Ectodermal cell (in vitro differentiated cells): ENCODE results near the gene IL10RA.

Source experiments
- H3K27ac ChIP-seq: 2 replicates; pipeline ENCODE4 v1.7.0; 2013; ENCODE audit warnings: mild to moderate bottlenecking, low read depth, low read length; ENCODE audit not compliant: insufficient read depth, poor library complexity, severe bottlenecking
- H3K27me3 ChIP-seq: 2 replicates; pipeline ENCODE4 v1.7.0; 2013; ENCODE audit warnings: mild to moderate bottlenecking, low read length; ENCODE audit not compliant: insufficient read depth, control insufficient read depth, poor library complexity, severe bottlenecking
- H3K36me3 ChIP-seq: one replicate; pipeline ENCODE4 v1.7.0; 2013; ENCODE audit warnings: low read length; ENCODE audit not compliant: control insufficient read depth, insufficient read depth
- H3K4me1 ChIP-seq: one replicate; pipeline ENCODE4 v1.7.0; 2013; ENCODE audit warnings: low read length; ENCODE audit not compliant: control insufficient read depth, insufficient read depth
- H3K4me3 ChIP-seq: 2 replicates; pipeline ENCODE4 v1.7.0; 2013; ENCODE audit warnings: low read depth, low read length, control low read depth; ENCODE audit not compliant: insufficient read depth
- H3K9me3 ChIP-seq: 2 replicates; pipeline ENCODE4 v1.7.0; 2013; ENCODE audit warnings: mild to moderate bottlenecking, low read length, moderate library complexity; ENCODE audit not compliant: control insufficient read depth
- WGBS, 2 experiments: methylation state at CpG; one replicate each; pipeline ENCODE4 v1.1.7; 2013; ENCODE audit warnings: missing lambda C conversion rate in 2 of 2; 5-methylcytosine and 5-hydroxymethylcytosine counted together

IL10RA gene

DNA sequence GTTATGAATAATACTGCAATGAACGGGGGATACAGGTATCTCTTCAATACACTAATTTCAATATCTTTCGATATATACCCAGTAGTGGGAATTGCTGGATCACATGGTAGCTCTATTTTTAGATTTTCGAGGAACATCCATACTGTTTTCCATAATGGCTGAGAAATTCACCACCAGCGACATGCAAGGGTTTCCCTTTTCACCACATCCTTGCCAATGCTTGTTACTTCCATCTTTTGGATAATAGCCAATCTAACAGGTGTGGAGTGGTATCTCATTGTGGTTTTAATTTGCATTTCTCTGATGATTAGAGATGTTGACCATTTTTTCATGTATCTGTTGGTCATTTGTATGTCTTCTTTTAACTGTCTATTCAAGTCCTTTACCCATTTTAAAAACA is 5.9 kb downstream of the IL10RA start:
- H3K27me3 ChIP-seq: peaks cover 19% of the 10 kb centered on the region
- H3K27ac ChIP-seq: no peak overlapping the region
- H3K9me3 ChIP-seq: no peaks in the 10 kb centered on the region
- H3K4me1 ChIP-seq: peaks cover 7% of the 10 kb centered on the region
- H3K4me3 ChIP-seq: no peak overlapping the region
- 90 to 95% methylated on average over 4 of the region's 4 CpGs for WGBS, 2 experiments
- H3K36me3 ChIP-seq: no peaks in the 10 kb centered on the region

DNA sequence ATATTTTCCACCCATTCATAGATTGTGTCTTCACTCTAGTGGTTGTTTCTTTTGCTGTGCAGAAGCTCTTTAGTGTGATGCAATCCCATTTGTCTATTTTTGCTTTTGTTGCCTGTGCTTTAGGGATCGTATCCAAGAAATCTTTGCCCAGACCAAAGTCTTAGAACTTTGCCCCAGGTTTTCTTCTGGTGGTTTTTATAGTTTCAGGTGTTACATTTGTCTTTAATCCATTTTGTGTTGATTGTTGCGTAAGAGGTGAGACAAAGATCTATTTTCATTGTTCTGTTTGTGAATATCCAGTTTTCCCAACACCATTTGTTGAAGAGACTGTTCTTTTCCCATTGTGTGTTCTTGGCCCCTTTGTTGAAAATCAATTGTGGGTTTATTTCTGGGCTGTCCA is 6.4 kb downstream of the IL10RA start:
- Histone ChIP-seq H3K4me3 (no peak overlapping the region), H3K36me3 (no peaks in the 10 kb centered on the region), H3K9me3 (no peaks in the 10 kb centered on the region), H3K4me1 (peaks cover 7% of the 10 kb centered on the region), H3K27ac (no peak overlapping the region), H3K27me3 (peaks cover 14% of the 10 kb centered on the region)
- 90 to 96% methylated on average over 2 of the region's 2 CpGs for WGBS, 2 experiments

DNA sequence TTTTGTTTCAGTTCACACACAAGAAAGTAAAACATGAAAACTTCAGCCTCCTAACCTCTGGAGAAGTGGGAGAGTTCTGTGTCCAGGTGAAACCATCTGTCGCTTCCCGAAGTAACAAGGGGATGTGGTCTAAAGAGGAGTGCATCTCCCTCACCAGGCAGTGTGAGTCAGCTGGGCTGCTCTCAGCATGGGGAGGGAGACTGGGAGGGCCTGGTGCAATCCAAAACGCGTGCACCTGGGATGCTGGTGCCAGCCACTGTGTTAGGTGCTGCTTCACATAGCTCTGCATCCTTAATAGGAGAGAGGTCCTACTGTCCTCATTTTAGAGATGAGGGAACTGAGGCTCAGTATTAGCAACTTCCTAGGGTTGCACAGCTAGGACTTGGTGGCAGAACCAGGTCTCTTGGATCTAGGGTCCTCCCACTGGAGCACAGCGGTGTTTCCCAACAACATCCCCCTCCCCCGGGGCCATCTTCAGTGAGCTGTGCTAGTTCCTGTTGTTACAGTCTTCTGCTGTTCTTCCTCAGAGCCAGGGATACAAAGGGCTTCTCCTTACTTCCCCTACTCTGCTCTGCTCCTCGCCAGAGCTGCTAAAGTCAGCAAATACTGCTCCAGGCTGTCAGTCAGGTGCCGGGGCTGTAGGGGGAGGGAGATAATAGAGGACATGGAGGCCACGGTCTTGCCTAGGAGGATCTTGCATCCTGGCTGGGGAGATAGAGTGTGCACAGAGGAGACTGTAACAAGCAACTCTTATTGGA is 8.0 kb downstream of the IL10RA start:
- WGBS, 2 experiments: 68 to 70% methylated on average over 9 of the region's 9 CpGs
- no peaks in the 10 kb centered on the region for H3K36me3 ChIP-seq

DNA sequence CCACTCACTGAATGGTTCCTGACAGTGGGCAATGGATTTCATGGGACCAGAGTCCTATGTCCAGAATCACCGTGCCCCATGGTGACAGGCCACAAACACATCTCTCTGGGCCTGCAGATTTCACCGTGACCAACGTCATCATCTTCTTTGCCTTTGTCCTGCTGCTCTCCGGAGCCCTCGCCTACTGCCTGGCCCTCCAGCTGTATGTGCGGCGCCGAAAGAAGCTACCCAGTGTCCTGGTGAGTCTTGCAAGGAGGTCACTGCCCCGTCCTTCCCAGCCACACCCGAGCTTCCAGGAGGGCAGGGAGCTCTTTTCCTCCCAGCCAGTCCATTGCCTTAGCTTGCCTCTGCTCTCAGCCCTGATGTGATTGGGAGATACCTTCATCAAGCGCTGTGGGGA is 9.3 kb downstream of the IL10RA start:
- Histone ChIP-seq H3K27ac (no peak overlapping the region), H3K9me3 (no peaks in the 10 kb centered on the region), H3K4me1 (peaks cover 7% of the 10 kb centered on the region), H3K4me3 (no peak overlapping the region), H3K27me3 (no peaks in the 10 kb centered on the region), H3K36me3 (no peaks in the 10 kb centered on the region)
- 95 to 96% methylated on average over 11 of the region's 11 CpGs for WGBS, 2 experiments

More for the DNA sequence above, 8.0 kb downstream of the IL10RA start:
- H3K4me1 ChIP-seq: peaks cover 7% of the 10 kb centered on the region
- no peaks in the 10 kb centered on the region for H3K27me3 ChIP-seq
- no peaks in the 10 kb centered on the region for H3K9me3 ChIP-seq
- H3K27ac ChIP-seq: no peak overlapping the region
- no peak overlapping the region for H3K4me3 ChIP-seq

DNA sequence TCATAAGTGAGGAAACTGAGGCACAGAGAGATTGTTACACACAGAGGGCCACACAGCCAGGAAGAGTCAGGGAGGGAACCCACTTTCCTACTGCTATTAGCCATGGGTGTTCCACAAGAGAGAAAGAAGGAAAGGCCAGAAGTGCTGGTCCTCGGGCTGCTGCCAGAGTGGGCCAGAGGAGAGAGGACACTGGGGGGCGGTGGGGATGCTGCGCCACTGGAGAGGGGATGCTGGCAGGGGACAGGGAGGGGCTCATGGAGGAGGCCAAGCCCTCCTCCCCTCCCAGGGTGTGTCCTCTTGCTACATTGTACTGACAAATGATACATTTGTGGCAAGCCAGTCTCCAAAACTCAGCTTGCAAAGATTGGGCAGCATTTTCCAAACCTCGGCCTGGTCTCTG is 9.9 kb downstream of the IL10RA start:
- Histone ChIP-seq H3K27ac (no peak overlapping the region), H3K9me3 (no peaks in the 10 kb centered on the region), H3K27me3 (no peaks in the 10 kb centered on the region), H3K4me3 (no peak overlapping the region), H3K36me3 (no peaks in the 10 kb centered on the region), H3K4me1 (peaks cover 7% of the 10 kb centered on the region)
- 90 to 93% methylated on average over 4 of the region's 4 CpGs for WGBS, 2 experiments

DNA sequence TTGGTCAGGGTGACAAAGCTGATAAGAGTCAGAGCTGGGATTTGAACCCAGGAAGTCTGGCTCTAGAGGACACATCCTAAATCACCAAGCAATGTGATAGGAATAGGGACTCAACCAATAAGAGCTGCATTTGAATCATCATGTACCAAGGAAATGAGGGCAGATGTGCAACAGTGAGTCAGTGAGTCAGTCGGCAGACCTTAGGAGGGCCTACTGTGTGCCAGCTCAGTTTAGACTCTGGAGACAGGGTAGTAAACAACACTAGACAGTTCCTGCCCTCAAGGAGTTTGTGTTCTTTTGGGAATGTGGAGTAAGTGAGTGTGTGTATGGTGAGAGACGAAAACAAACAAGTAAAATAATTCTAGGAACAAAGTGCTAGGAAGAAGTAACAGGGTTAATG is 11.2 kb downstream of the IL10RA start:
- peaks cover 11% of the 10 kb centered on the region for H3K4me1 ChIP-seq
- H3K9me3 ChIP-seq: no peaks in the 10 kb centered on the region
- H3K4me3 ChIP-seq: no peak overlapping the region
- WGBS, 2 experiments: 93% methylated on average over 2 of the region's 2 CpGs
- H3K36me3 ChIP-seq: no peaks in the 10 kb centered on the region
- H3K27ac ChIP-seq: no peak overlapping the region
- no peaks in the 10 kb centered on the region for H3K27me3 ChIP-seq

DNA sequence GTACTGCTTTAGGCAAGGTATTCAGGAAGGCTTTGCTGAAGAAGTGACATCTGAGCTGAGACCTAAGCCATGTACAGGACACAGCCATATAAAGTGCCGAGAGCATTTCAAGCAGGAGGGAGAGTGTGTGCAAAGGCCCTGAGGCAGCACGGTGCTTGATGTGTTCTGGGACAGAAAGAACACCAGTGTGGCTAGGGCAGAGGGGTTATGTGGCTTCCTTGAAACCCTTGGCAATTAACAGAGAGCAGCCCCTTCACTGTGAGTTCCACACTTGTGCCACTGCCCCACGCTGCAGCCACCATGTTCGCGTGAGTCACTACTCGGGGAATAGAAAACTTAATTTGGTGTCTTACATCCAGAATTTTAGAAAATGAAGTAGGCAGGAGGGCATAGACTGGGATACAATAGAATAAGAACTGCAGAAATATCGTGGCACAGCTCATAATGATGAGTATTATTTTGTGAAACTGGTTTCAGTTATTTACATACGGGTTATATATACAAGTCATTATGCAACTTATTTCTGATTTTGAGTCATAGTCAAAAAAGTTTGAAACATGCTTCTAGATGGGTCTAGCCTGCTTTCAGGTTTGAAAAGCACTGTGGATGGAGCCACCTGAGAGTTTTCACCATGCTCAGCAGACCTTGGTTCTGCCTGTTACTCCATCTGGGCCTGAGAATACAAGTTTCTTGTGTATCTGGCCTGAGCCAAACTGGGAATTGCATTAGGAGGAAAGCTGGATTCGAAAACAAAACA is 11.8 kb downstream of the IL10RA start:
- no peak overlapping the region for H3K27ac ChIP-seq
- no peak overlapping the region for H3K4me3 ChIP-seq
- no peaks in the 10 kb centered on the region for H3K9me3 ChIP-seq
- peaks cover 15% of the 10 kb centered on the region for H3K4me1 ChIP-seq
- WGBS, 2 experiments: 96% methylated on average over 8 to 9 of the region's 9 CpGs
- H3K27me3 ChIP-seq: no peaks in the 10 kb centered on the region
- no peaks in the 10 kb centered on the region for H3K36me3 ChIP-seq

DNA sequence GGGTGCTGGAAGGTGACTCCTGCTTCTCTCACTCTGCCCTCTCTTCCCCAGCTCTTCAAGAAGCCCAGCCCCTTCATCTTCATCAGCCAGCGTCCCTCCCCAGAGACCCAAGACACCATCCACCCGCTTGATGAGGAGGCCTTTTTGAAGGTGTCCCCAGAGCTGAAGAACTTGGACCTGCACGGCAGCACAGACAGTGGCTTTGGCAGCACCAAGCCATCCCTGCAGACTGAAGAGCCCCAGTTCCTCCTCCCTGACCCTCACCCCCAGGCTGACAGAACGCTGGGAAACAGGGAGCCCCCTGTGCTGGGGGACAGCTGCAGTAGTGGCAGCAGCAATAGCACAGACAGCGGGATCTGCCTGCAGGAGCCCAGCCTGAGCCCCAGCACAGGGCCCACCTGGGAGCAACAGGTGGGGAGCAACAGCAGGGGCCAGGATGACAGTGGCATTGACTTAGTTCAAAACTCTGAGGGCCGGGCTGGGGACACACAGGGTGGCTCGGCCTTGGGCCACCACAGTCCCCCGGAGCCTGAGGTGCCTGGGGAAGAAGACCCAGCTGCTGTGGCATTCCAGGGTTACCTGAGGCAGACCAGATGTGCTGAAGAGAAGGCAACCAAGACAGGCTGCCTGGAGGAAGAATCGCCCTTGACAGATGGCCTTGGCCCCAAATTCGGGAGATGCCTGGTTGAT is 12.6 kb downstream of the IL10RA start:
- no peak overlapping the region for H3K27ac ChIP-seq
- no peak overlapping the region for H3K4me3 ChIP-seq
- WGBS, 2 experiments: 91% methylated on average over 10 of the region's 10 CpGs
- no peaks in the 10 kb centered on the region for H3K9me3 ChIP-seq
- no peaks in the 10 kb centered on the region for H3K36me3 ChIP-seq
- H3K27me3 ChIP-seq: no peaks in the 10 kb centered on the region
- H3K4me1 ChIP-seq: peaks cover 13% of the 10 kb centered on the region

DNA sequence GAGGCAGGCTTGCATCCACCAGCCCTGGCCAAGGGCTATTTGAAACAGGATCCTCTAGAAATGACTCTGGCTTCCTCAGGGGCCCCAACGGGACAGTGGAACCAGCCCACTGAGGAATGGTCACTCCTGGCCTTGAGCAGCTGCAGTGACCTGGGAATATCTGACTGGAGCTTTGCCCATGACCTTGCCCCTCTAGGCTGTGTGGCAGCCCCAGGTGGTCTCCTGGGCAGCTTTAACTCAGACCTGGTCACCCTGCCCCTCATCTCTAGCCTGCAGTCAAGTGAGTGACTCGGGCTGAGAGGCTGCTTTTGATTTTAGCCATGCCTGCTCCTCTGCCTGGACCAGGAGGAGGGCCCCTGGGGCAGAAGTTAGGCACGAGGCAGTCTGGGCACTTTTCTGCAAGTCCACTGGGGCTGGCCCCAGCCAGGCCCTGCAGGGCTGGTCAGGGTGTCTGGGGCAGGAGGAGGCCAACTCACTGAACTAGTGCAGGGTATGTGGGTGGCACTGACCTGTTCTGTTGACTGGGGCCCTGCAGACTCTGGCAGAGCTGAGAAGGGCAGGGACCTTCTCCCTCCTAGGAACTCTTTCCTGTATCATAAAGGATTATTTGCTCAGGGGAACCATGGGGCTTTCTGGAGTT is 13.3 kb downstream of the IL10RA start:
- H3K4me1 ChIP-seq: peaks cover 8% of the 10 kb centered on the region
- no peak overlapping the region for H3K27ac ChIP-seq
- H3K36me3 ChIP-seq: no peaks in the 10 kb centered on the region
- H3K9me3 ChIP-seq: no peaks in the 10 kb centered on the region
- WGBS, 2 experiments: 83 to 87% methylated on average over 3 of the region's 3 CpGs
- H3K4me3 ChIP-seq: no peak overlapping the region
- no peaks in the 10 kb centered on the region for H3K27me3 ChIP-seq
